ENCODE measurements around the gene COL8A2.

Gene COL8A2

DNA sequence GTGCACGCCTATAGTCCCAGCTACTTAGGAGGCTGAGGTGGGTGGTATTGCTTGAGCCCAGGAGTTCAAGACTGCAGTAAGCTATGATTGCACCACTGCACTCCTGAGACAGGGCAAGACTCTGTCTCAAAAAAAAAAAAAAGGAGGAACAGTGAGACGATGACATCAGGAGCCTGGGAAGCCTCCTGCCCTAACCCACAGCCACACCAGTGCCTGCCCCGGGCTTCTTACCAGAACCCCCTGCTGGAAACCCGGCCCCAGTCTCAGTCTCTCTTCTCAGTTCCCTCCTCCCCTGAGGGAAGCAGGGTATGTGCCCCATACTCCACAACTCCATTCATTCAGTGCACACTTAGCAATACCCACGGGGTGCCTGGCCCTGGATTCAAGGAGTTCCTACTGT, 9.1 kb downstream of the COL8A2 start:
- TF ChIP-seq POLR2AphosphoS5 (IDR thresholded peaks at IDR 0.05; ENCODE audit: low read depth, low read length): no peak
- no peak for TF ChIP-seq FOXP2 (optimal IDR thresholded peaks at IDR 0.05; ENCODE audit: borderline replicate concordance, extremely low read depth, extremely low read length, insufficient read depth)
- TF ChIP-seq TAF1 (IDR thresholded peaks at IDR 0.05; ENCODE audit: borderline replicate concordance, insufficient read depth, low read length): no peak
- no peak for TF ChIP-seq SIN3A (IDR thresholded peaks at IDR 0.05; ENCODE audit: borderline replicate concordance, insufficient read depth, low read length)
- TF ChIP-seq, protein P1, sequence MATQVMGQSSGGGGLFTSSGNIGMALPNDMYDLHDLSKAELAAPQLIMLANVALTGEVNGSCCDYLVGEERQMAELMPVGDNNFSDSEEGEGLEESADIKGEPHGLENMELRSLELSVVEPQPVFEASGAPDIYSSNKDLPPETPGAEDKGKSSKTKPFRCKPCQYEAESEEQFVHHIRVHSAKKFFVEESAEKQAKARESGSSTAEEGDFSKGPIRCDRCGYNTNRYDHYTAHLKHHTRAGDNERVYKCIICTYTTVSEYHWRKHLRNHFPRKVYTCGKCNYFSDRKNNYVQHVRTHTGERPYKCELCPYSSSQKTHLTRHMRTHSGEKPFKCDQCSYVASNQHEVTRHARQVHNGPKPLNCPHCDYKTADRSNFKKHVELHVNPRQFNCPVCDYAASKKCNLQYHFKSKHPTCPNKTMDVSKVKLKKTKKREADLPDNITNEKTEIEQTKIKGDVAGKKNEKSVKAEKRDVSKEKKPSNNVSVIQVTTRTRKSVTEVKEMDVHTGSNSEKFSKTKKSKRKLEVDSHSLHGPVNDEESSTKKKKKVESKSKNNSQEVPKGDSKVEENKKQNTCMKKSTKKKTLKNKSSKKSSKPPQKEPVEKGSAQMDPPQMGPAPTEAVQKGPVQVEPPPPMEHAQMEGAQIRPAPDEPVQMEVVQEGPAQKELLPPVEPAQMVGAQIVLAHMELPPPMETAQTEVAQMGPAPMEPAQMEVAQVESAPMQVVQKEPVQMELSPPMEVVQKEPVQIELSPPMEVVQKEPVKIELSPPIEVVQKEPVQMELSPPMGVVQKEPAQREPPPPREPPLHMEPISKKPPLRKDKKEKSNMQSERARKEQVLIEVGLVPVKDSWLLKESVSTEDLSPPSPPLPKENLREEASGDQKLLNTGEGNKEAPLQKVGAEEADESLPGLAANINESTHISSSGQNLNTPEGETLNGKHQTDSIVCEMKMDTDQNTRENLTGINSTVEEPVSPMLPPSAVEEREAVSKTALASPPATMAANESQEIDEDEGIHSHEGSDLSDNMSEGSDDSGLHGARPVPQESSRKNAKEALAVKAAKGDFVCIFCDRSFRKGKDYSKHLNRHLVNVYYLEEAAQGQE (IDR thresholded peaks at IDR 0.05; ENCODE audit: insufficient read depth in 1 of 2, low read depth in 2 of 2, low read length in 2 of 2): no peak

DNA sequence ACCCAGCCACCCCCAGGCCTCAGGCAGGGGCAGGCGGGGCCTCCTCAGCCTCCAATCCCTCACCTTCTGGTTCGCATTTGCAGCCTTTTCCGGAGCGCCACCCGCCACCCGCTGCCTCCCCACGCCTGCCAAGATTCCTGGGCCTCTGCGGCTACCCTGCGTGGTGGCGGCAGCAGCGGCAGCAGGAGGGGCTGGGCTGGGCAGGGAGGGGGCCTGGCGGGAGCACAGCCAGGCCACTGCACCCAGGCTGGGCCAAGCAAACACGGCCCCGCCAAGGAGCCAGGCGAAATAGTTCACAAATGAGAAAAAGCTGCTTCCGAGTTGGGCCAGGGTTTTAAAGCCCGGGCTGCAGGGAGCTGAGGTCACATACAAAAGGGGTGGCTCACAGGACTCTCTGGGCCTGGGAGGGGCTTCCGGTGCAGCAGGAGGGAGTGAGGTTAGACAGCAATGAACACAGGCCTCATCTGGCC, 9.8 kb downstream of the COL8A2 start:
- TF ChIP-seq POLR2AphosphoS5 (IDR thresholded peaks at IDR 0.05; ENCODE audit: low read depth, low read length) (no peak), FOXP2 (optimal IDR thresholded peaks at IDR 0.05; ENCODE audit: borderline replicate concordance, extremely low read depth, extremely low read length, insufficient read depth) (no peak), TAF1 (IDR thresholded peaks at IDR 0.05; ENCODE audit: borderline replicate concordance, insufficient read depth, low read length) (no peak), SIN3A (IDR thresholded peaks at IDR 0.05; ENCODE audit: borderline replicate concordance, insufficient read depth, low read length) (no peak)
- TF ChIP-seq, protein P1 (IDR thresholded peaks at IDR 0.05; ENCODE audit: insufficient read depth in 1 of 2, low read depth in 2 of 2, low read length in 2 of 2): no peak

DNA sequence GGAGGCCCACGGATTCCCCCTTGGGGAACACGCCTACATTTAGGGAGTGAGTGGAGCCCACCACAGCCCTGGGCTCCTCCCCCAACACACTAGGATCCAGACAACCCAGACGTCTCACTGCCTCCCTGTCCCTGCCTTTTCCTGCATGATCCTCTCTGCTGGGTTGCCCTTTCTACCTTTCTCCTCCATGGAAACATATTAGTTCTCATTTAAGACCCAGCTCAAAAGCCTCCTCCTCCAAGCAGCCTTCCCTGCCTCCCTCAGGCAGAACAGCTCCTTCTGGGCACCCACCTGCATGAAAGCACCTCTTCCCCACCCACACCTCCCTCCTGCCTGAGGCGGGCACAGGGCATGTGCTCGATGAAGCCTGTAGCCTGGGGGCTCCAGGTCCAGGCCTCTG, 10.7 kb downstream of the COL8A2 start:
- TF ChIP-seq SIN3A (IDR thresholded peaks at IDR 0.05; ENCODE audit: borderline replicate concordance, insufficient read depth, low read length) (no peak), POLR2AphosphoS5 (IDR thresholded peaks at IDR 0.05; ENCODE audit: low read depth, low read length) (no peak), FOXP2 (optimal IDR thresholded peaks at IDR 0.05; ENCODE audit: borderline replicate concordance, extremely low read depth, extremely low read length, insufficient read depth) (no peak), TAF1 (IDR thresholded peaks at IDR 0.05; ENCODE audit: borderline replicate concordance, insufficient read depth, low read length) (no peak)
- TF ChIP-seq, protein P1 (IDR thresholded peaks at IDR 0.05; ENCODE audit: insufficient read depth in 1 of 2, low read depth in 2 of 2, low read length in 2 of 2): no peak

DNA sequence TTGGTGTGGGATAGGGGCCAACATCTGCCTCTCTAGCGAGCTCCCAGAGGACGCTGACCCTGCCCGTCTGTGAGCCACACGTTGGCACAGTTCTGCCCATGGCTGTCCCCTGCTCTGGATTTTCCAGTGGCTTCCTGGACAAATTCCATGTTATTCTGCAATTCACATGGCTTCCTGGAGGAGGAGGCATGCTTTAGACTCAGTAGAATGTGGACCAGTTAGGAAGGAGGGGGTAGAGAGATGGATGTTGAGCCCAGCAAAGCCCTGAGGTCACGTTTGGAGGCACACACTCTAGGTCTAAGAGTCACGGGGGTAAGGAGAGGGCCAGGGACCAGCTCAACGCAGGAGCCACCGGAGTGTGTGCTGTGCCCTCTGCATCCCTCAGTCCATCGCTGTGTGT, 12.2 kb downstream of the COL8A2 start:
- no peak for TF ChIP-seq POLR2AphosphoS5 (IDR thresholded peaks at IDR 0.05; ENCODE audit: low read depth, low read length)
- TF ChIP-seq SIN3A (IDR thresholded peaks at IDR 0.05; ENCODE audit: borderline replicate concordance, insufficient read depth, low read length): no peak
- TF ChIP-seq FOXP2 (optimal IDR thresholded peaks at IDR 0.05; ENCODE audit: borderline replicate concordance, extremely low read depth, extremely low read length, insufficient read depth): no peak
- TF ChIP-seq TAF1 (IDR thresholded peaks at IDR 0.05; ENCODE audit: borderline replicate concordance, insufficient read depth, low read length): no peak
- TF ChIP-seq, protein P1 (IDR thresholded peaks at IDR 0.05; ENCODE audit: insufficient read depth in 1 of 2, low read depth in 2 of 2, low read length in 2 of 2): no peak

DNA sequence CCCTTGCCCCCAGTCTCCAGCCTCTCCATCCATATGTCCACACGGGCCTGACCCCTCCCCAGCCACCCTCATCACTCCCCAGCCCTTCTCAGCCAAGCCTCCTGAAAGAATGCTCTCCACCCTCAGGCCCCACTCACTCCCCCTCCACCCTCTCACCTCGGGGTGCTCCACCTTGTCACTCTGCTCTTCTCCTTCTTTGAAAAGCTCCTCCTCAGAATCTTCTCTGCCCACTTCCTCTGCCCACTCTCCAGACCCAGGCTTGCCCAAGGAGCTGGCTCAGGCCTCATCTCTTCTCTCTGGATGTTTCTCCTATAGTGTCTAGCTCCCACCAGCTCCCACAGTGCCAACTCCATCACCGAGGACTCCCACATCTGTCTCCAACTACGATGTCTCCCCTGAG, 13.9 kb downstream of the COL8A2 start:
- TF ChIP-seq, protein P1 (IDR thresholded peaks at IDR 0.05; ENCODE audit: insufficient read depth in 1 of 2, low read depth in 2 of 2, low read length in 2 of 2): no peak
- no peak for TF ChIP-seq SIN3A (IDR thresholded peaks at IDR 0.05; ENCODE audit: borderline replicate concordance, insufficient read depth, low read length)
